HCT116 (cell line): ENCODE data around the gene ZBTB21. TPM values are rescaled to one million over a fixed set of nuclear protein-coding genes. Genes with fewer than 3 reads are reported as not detected.

Source experiments
- ATAC-seq: fragments of 200-7000 bp; cut with Tn5 transposase; 2 replicates; pipeline ENCODE4 v1.9.1; 2020; ENCODE audit warnings: mild to moderate bottlenecking, moderate library complexity
- BruUV-seq: library from RNA; stranded (reverse); fragments of 400-500 nt; replicated peaks from 2 replicates; lab custom pipeline; 2021; lab: Mats Ljungman, UMichigan
- CTCF ChIA-PET: fragments of 300-600 bp; sonication (Branson Sonifier 250); formaldehyde crosslinking; loops from one replicate; lab custom pipeline; 2021; ENCODE audit warnings: antibody characterized with exemption; lab: Charles Lee
- POLR2A ChIA-PET: fragments of 300-600, 350-600 bp; sonication (Branson Sonifier 250); formaldehyde crosslinking; loops from one replicate; lab custom pipeline; 2021; ENCODE audit warnings: antibody characterized with exemption; lab: Charles Lee
- RAD21 ChIA-PET, 2 experiments: fragments of 300-600 bp; sonication (Branson Sonifier 250); formaldehyde crosslinking; loops; one replicate each; lab custom pipeline; 2023; ENCODE audit warnings: low total read pairs in 2 of 2; ENCODE audit not compliant: uncharacterized antibody in 2 of 2, unreplicated experiment in 2 of 2, low non-redundant PET in 1 of 2; lab: Charles Lee
- DNase-seq: peaks from one replicate; pipeline ENCODE4 v3.0.0-alpha.2; 2010; ENCODE audit warnings: low read depth, low spot score
- H2AFZ ChIP-seq: fragments of 200-600 bp; shearing (Covaris generic), sonication (generic); 2 replicates; pipeline ENCODE4 v1.6.1; 2017; ENCODE audit warnings: low read depth, mixed run types, mixed read lengths, antibody characterized with exemption, low read length; ENCODE audit not compliant: poor library complexity, severe bottlenecking
- H3K27ac ChIP-seq: 2 replicates; pipeline ENCODE4 v1.5.1; 2012; ENCODE audit warnings: low read depth, low read length
- H3K27me3 ChIP-seq: fragments of 200-600 bp; sonication (generic); 2 replicates; pipeline ENCODE4 v1.6.1; 2016; ENCODE audit warnings: mixed run types, low read length, mixed read lengths; ENCODE audit not compliant: insufficient read depth
- H3K36me3 ChIP-seq, 2 experiments: fragments of 200-500 bp in 1 of 2; fragments of 200-600 bp in 1 of 2; sonication (Bioruptor generic) in 1 of 2; sonication (generic) in 1 of 2; 2 replicates each; pipeline versions ENCODE4 v1.5.1 to v1.6.1; 2014 to 2016; ENCODE audit warnings: low read length in 2 of 2, inconsistent platforms in 1 of 2, mixed read lengths in 1 of 2, mixed run types in 1 of 2; ENCODE audit not compliant: insufficient read depth in 2 of 2, control insufficient read depth in 1 of 2
- H3K4me1 ChIP-seq, 2 experiments: fragments of 200-600 bp in 1 of 2; sonication (generic) in 1 of 2; 2 replicates each; pipeline versions ENCODE4 v1.5.1 to v1.6.1; 2012 to 2017; ENCODE audit warnings: low read length in 2 of 2, inconsistent platforms in 1 of 2, mild to moderate bottlenecking in 1 of 2, mixed read lengths in 1 of 2, mixed run types in 1 of 2, moderate library complexity in 1 of 2; ENCODE audit not compliant: insufficient read depth in 2 of 2, control insufficient read depth in 1 of 2
- H3K4me2 ChIP-seq: fragments of 200-600 bp; sonication (generic); 2 replicates; pipeline ENCODE4 v1.6.1; 2017; ENCODE audit warnings: mixed run types, low read length, mixed read lengths
- H3K4me3 ChIP-seq, 2 experiments: fragments of 200-600 bp in 1 of 2; sonication (generic) in 1 of 2; replicated peaks in 1 of 2; 2 replicates each; pipeline ENCODE4 v1.5.1; 2011 to 2016; ENCODE audit warnings: low read length in 2 of 2, control low read depth in 1 of 2, low read depth in 1 of 2, mild to moderate bottlenecking in 1 of 2, mixed read lengths in 1 of 2, mixed run types in 1 of 2
- H3K79me2 ChIP-seq: fragments of 200-600 bp; sonication (generic); 2 replicates; pipeline ENCODE4 v1.6.1; 2017; ENCODE audit warnings: mild to moderate bottlenecking, mixed run types, low read length, moderate library complexity, mixed read lengths; ENCODE audit not compliant: insufficient read depth
- H3K9ac ChIP-seq: fragments of 200-600 bp; sonication (generic); 2 replicates; pipeline ENCODE4 v1.6.1; 2016; ENCODE audit warnings: low read length, mixed read lengths
- H3K9me2 ChIP-seq: fragments of 200-600 bp; sonication (generic), shearing (Covaris generic); 2 replicates; pipeline ENCODE4 v1.6.1; 2017; ENCODE audit warnings: mixed run types, mild to moderate bottlenecking, moderate library complexity; ENCODE audit not compliant: insufficient read depth
- H3K9me3 ChIP-seq, 2 experiments: fragments of 200-500 bp in 1 of 2; fragments of 200-600 bp in 1 of 2; sonication (Bioruptor generic) in 1 of 2; sonication (generic) in 1 of 2; 2 replicates each; pipeline ENCODE4 v1.6.1; 2014 to 2017; ENCODE audit warnings: low read length in 2 of 2, mixed read lengths in 2 of 2, inconsistent platforms in 1 of 2, low read depth in 1 of 2, mild to moderate bottlenecking in 1 of 2, mixed run types in 1 of 2, moderate library complexity in 1 of 2; ENCODE audit not compliant: control insufficient read depth in 1 of 2, insufficient read depth in 1 of 2
- H4K20me1 ChIP-seq: fragments of 200-600 bp; sonication (generic), shearing (Covaris generic); 2 replicates; pipeline ENCODE4 v1.6.1; 2017; ENCODE audit warnings: mixed run types, mild to moderate bottlenecking, moderate library complexity; ENCODE audit not compliant: insufficient read depth
- CEBPB ChIP-seq: IDR thresholded peaks from 2 replicates; pipeline ENCODE4 v1.6.1; 2012; ENCODE audit warnings: low read depth
- EGR1 ChIP-seq: IDR thresholded peaks from 2 replicates; pipeline ENCODE4 v1.6.1; 2012; ENCODE audit warnings: low read depth
- ELF1 ChIP-seq: IDR thresholded peaks from 2 replicates; pipeline ENCODE4 v1.6.1; 2012; ENCODE audit warnings: low read depth, borderline replicate concordance
- EZH2 ChIP-seq: fragments of 200-600 bp; sonication (generic); IDR thresholded peaks from 2 replicates; pipeline ENCODE4 v1.6.1; 2017; ENCODE audit warnings: antibody characterized with exemption, mixed run types
- EZH2phosphoT487 ChIP-seq: fragments of 200-600 bp; IDR thresholded peaks from 2 replicates; pipeline ENCODE4 v1.6.1; 2018; ENCODE audit warnings: antibody characterized with exemption, borderline replicate concordance
- FOSL1 ChIP-seq: IDR thresholded peaks from 2 replicates; pipeline ENCODE4 v1.6.1; 2012; ENCODE audit warnings: low read depth
- JUND ChIP-seq: IDR thresholded peaks from 2 replicates; pipeline ENCODE4 v1.6.1; 2012
- MAX ChIP-seq: IDR thresholded peaks from 2 replicates; pipeline ENCODE4 v1.6.1; 2012
- POLR2A ChIP-seq: IDR thresholded peaks from 2 replicates; pipeline ENCODE4 v1.7.0; 2011; ENCODE audit warnings: borderline replicate concordance; ENCODE audit not compliant: insufficient read depth, insufficient read length; ENCODE audit errors: extremely low read depth
- RAD21 ChIP-seq: IDR thresholded peaks from 2 replicates; pipeline ENCODE4 v1.6.1; 2012; ENCODE audit warnings: low read depth, mild to moderate bottlenecking
- SP1 ChIP-seq: IDR thresholded peaks from 2 replicates; pipeline ENCODE4 v1.6.1; 2012; ENCODE audit warnings: low read depth
- SRF ChIP-seq: IDR thresholded peaks from 2 replicates; pipeline ENCODE4 v1.6.1; 2012; ENCODE audit warnings: low read depth
- TCF7L2 ChIP-seq: IDR thresholded peaks from 2 replicates; pipeline ENCODE4 v1.7.0; 2011; ENCODE audit warnings: borderline replicate concordance, inconsistent platforms; ENCODE audit not compliant: insufficient read depth, insufficient read length; ENCODE audit errors: extremely low read depth
- YY1 ChIP-seq: IDR thresholded peaks from 2 replicates; pipeline ENCODE4 v1.6.1; 2011; ENCODE audit warnings: low read length, low read depth, moderate library complexity, mild to moderate bottlenecking; ENCODE audit not compliant: insufficient replicate concordance; ENCODE audit errors: extremely low read depth
- ZFX ChIP-seq: fragments of 450-650 bp; IDR thresholded peaks from 2 replicates; pipeline ENCODE4 v1.6.1; 2017
- ZNF274 ChIP-seq: fragments of 200-500 bp; sonication (Bioruptor generic); IDR thresholded peaks from 2 replicates; pipeline ENCODE4 v1.6.1; 2014; ENCODE audit warnings: mild to moderate bottlenecking, low read depth, low read length, inconsistent platforms
- intact Hi-C: fragments of 100-400 bp; cut with micrococcal nuclease; formaldehyde crosslinking; loops from 2 replicates; pipeline ENCODE4 v1.10.0; 2022
- total RNA-seq: library from RNA; stranded (reverse); gene quantifications from one replicate; pipeline ENCODE4 v1.2.1, GENCODE V29; 2021; ENCODE audit not compliant: unreplicated experiment
- TF ChIP-seq, protein P1 (sequence below), 3 experiments: fragments of 200-600 bp in 1 of 3; sonication (generic) in 1 of 3; IDR thresholded peaks in 2 of 3; conservative IDR thresholded peaks in 1 of 3; 2 replicates each; pipeline ENCODE4 v1.5.1; 2012 to 2017; ENCODE audit warnings: low read depth in 2 of 3, low read length in 2 of 3, antibody characterized with exemption in 1 of 3, borderline replicate concordance in 1 of 3, control low read depth in 1 of 3, mild to moderate bottlenecking in 1 of 3, mixed read lengths in 1 of 3, mixed run types in 1 of 3, moderate library complexity in 1 of 3; ENCODE audit not compliant: insufficient read depth in 1 of 3
- TF ChIP-seq, protein P2 (sequence below): IDR thresholded peaks from 2 replicates; pipeline ENCODE4 v1.6.1; 2012

ZBTB21 gene
- total RNA-seq, 1 experiment from 2014 or later, result 28.7 TPM

DNA sequence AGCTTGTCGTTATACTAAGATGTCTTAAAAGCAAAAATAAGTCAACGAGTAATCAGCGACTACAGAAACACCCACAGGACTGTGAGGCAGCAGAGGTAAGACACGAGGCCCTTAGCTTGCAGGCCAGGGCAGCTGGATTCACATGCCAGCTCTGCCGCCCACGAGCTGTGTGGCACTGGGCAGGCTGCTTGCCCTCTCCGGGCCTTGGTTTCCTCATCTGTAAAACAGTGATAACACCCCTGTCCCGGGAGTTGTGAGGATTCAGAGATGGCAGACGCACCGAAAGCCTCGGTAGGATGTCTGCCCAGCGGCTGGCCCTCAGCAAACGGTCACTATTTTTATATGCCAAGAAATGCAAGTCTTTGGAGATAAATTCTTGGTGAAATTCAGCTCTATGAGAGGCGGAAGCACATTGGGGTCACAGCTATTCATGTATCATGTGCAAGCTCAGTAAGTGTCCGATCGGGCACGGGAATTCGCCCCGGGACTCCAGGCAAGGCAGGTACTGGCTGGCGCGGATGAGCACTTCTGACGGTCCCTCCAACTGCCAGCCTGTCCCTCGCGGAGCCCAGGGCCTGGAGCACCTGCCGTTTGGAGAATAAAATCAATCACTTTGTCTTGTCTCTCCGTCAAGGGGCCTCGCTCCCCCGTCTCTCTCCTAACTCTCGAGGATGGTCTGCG is 57.5 kb downstream of the ZBTB21 start (continued):
- TF ChIP-seq, protein P1, sequence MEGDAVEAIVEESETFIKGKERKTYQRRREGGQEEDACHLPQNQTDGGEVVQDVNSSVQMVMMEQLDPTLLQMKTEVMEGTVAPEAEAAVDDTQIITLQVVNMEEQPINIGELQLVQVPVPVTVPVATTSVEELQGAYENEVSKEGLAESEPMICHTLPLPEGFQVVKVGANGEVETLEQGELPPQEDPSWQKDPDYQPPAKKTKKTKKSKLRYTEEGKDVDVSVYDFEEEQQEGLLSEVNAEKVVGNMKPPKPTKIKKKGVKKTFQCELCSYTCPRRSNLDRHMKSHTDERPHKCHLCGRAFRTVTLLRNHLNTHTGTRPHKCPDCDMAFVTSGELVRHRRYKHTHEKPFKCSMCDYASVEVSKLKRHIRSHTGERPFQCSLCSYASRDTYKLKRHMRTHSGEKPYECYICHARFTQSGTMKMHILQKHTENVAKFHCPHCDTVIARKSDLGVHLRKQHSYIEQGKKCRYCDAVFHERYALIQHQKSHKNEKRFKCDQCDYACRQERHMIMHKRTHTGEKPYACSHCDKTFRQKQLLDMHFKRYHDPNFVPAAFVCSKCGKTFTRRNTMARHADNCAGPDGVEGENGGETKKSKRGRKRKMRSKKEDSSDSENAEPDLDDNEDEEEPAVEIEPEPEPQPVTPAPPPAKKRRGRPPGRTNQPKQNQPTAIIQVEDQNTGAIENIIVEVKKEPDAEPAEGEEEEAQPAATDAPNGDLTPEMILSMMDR (IDR thresholded peaks at IDR 0.05 in 2 of 3, conservative IDR thresholded peaks at IDR 0.05 in 1 of 3; ENCODE audit: borderline replicate concordance in 1 of 3, insufficient read depth in 1 of 3, low read depth in 2 of 3, low read length in 2 of 3), result no peak
- TF ChIP-seq, all 23 proteins: peak for 0

- DNase-seq (no peak), ATAC-seq (no peak)
- Histone ChIP-seq H3K79me2 (peaks cover 60% of the 10 kb centered on the region), H3K4me2 (peak overlapping the region; percentile 96), H3K9ac (peak overlapping the region; percentile 88), H3K9me2 (no peaks in the 10 kb centered on the region), H3K9me3 (no peaks in the 10 kb centered on the region), H3K27me3 (no peaks in the 10 kb centered on the region), H2AFZ (no peak overlapping the region), H3K4me1 (peaks cover 21 to 36% of the 10 kb centered on the region in 2 experiments), H4K20me1 (0 out of 2 replicates have a peak, but pooled peaks cover 4% of the 10 kb centered on the region), H3K4me3 (peak overlapping the region; percentile 68 to 83), H3K36me3 (0 out of 4 replicates have a peak, but pooled peaks cover 0 to 4% of the 10 kb centered on the region in 2 experiments), H3K27ac (no peak overlapping the region)
- ChIA-PET RAD21 (no interaction called here), CTCF (no interaction called here), POLR2A (no interaction called here)
- intact Hi-C loops, result loop anchor here (5.0 kb wide), 1 partner anchor 75 kb away; the partner anchor contains the start of gene PRDM15
- BruUV-seq, result no TSS peak
- no peak for TF ChIP-seq RAD21
- TF ChIP-seq EZH2, result no peak
- no peak for TF ChIP-seq TCF7L2
- TF ChIP-seq SRF, result no peak
- TF ChIP-seq FOSL1, result no peak
- no peak for TF ChIP-seq ELF1
- no peak for TF ChIP-seq SP1
- TF ChIP-seq JUND, result no peak
- TF ChIP-seq CEBPB, result no peak
- no peak for TF ChIP-seq ZFX
- TF ChIP-seq, protein P2, sequence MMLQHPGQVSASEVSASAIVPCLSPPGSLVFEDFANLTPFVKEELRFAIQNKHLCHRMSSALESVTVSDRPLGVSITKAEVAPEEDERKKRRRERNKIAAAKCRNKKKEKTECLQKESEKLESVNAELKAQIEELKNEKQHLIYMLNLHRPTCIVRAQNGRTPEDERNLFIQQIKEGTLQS, result no peak
- no peak for TF ChIP-seq MAX
- TF ChIP-seq YY1, result no peak
- TF ChIP-seq, protein P1 (IDR thresholded peaks at IDR 0.05 in 2 of 3, conservative IDR thresholded peaks at IDR 0.05 in 1 of 3; ENCODE audit: borderline replicate concordance in 1 of 3, insufficient read depth in 1 of 3, low read depth in 2 of 3, low read length in 2 of 3), result no peak
- no peak for TF ChIP-seq EGR1
- no peak for TF ChIP-seq ZNF274
- no peak for TF ChIP-seq EZH2phosphoT487
- no peak for TF ChIP-seq POLR2A
Observed at GRCh38 chr21:41951876-41952567, 58.1 kb downstream of the ZBTB21 start.
